HUES64 (cell line): ENCODE data around the gene NELFA.

ENCODE experiments used
- H3K27ac ChIP-seq: 2 replicates; pipeline ENCODE4 v1.7.0; 2013; ENCODE audit warnings: low read depth, low read length, inconsistent platforms
- H3K27me3 ChIP-seq: 2 replicates; pipeline ENCODE4 v1.6.1; 2013; ENCODE audit warnings: mild to moderate bottlenecking, low read length; ENCODE audit not compliant: insufficient read depth
- H3K36me3 ChIP-seq: 2 replicates; pipeline ENCODE4 v1.6.1; 2013; ENCODE audit warnings: mild to moderate bottlenecking, low read length; ENCODE audit not compliant: insufficient read depth
- H3K4me1 ChIP-seq: 2 replicates; pipeline ENCODE4 v1.6.1; 2013; ENCODE audit warnings: mild to moderate bottlenecking, low read length, moderate library complexity; ENCODE audit not compliant: insufficient read depth
- H3K4me3 ChIP-seq: 2 replicates; pipeline ENCODE4 v1.5.1; 2013; ENCODE audit warnings: mild to moderate bottlenecking, low read length, moderate library complexity
- H3K9ac ChIP-seq: 2 replicates; pipeline ENCODE4 v1.6.1; 2013; ENCODE audit warnings: mild to moderate bottlenecking, low read depth, low read length
- H3K9me3 ChIP-seq: 2 replicates; pipeline ENCODE4 v1.6.1; 2013; ENCODE audit warnings: low read depth, low read length; ENCODE audit not compliant: insufficient read depth
- WGBS: fragments of 150-250, 120-280 bp; methylation state at CpG from one replicate; pipeline ENCODE4 v1.1.7; 2013; ENCODE audit warnings: missing lambda C conversion rate; 5-methylcytosine and 5-hydroxymethylcytosine counted together

The NELFA gene

GRCh38 chr4:1960170-1960825 is 48.5 kb downstream of the NELFA start:
- Histone ChIP-seq H3K27ac (no peak overlapping the region), H3K36me3 (peaks cover 96% of the 10 kb centered on the region), H3K27me3 (no peaks in the 10 kb centered on the region), H3K4me1 (0 out of 2 replicates have a peak, but pooled peaks cover 3% of the 10 kb centered on the region), H3K9ac (no peak overlapping the region), H3K4me3 (no peak overlapping the region), H3K9me3 (no peaks in the 10 kb centered on the region)
- 95% methylated on average over 7 of the region's 7 CpGs for WGBS

- 95% methylated on average over 5 of the region's 5 CpGs for WGBS
- H3K4me3 ChIP-seq, result no peak overlapping the region
- H3K9me3 ChIP-seq, result no peaks in the 10 kb centered on the region
- H3K36me3 ChIP-seq, result peaks cover 97% of the 10 kb centered on the region
- no peak overlapping the region for H3K27ac ChIP-seq
- H3K9ac ChIP-seq, result no peak overlapping the region
- H3K4me1 ChIP-seq, result no peaks in the 10 kb centered on the region
- no peaks in the 10 kb centered on the region for H3K27me3 ChIP-seq
Measured at GRCh38 chr4:1959104-1959384, 49.7 kb downstream of the NELFA start.

- WGBS, result 95% methylated on average over 15 of the region's 15 CpGs
- Histone ChIP-seq H3K36me3 (peaks cover 95% of the 10 kb centered on the region), H3K27ac (no peak overlapping the region), H3K4me3 (no peak overlapping the region), H3K9me3 (no peaks in the 10 kb centered on the region), H3K27me3 (no peaks in the 10 kb centered on the region), H3K4me1 (no peaks in the 10 kb centered on the region), H3K9ac (no peak overlapping the region)
Measured at GRCh38 chr4:1958276-1959103, 50.3 kb downstream of the NELFA start.

- Histone ChIP-seq H3K36me3 (peaks cover 95% of the 10 kb centered on the region), H3K9me3 (no peaks in the 10 kb centered on the region)
Measured at GRCh38 chr4:1956631-1957030, 52.1 kb downstream of the NELFA start.

GRCh38 chr4:1953335-1953734 is 55.4 kb downstream of the NELFA start:
- H3K27me3 ChIP-seq, result no peaks in the 10 kb centered on the region
- H3K4me1 ChIP-seq, result no peaks in the 10 kb centered on the region
- peaks cover 79% of the 10 kb centered on the region for H3K36me3 ChIP-seq
- H3K27ac ChIP-seq, result no peak overlapping the region
- 96% methylated on average over 8 of the region's 9 CpGs for WGBS
- no peaks in the 10 kb centered on the region for H3K9me3 ChIP-seq
- H3K4me3 ChIP-seq, result no peak overlapping the region
- H3K9ac ChIP-seq, result no peak overlapping the region

More at GRCh38 chr4:1956631-1957030, 52.1 kb downstream of the NELFA start:
- Histone ChIP-seq H3K4me1 (no peaks in the 10 kb centered on the region), H3K27me3 (no peaks in the 10 kb centered on the region), H3K27ac (no peak overlapping the region), H3K9ac (no peak overlapping the region), H3K4me3 (no peak overlapping the region)
- WGBS, result 94% methylated on average over 12 of the region's 12 CpGs

- Histone ChIP-seq H3K4me1 (no peaks in the 10 kb centered on the region), H3K27ac (no peak overlapping the region), H3K9ac (no peak overlapping the region), H3K4me3 (no peak overlapping the region), H3K27me3 (no peaks in the 10 kb centered on the region), H3K9me3 (no peaks in the 10 kb centered on the region), H3K36me3 (peaks cover 72% of the 10 kb centered on the region)
- 97% methylated on average over 5 of the region's 5 CpGs for WGBS
Measured at GRCh38 chr4:1952719-1953118, 56.1 kb downstream of the NELFA start.

- WGBS, result 96% methylated on average over 20 of the region's 20 CpGs
- peaks cover 69% of the 10 kb centered on the region for H3K36me3 ChIP-seq
- no peak overlapping the region for H3K27ac ChIP-seq
- no peak overlapping the region for H3K4me3 ChIP-seq
- no peaks in the 10 kb centered on the region for H3K9me3 ChIP-seq
- H3K4me1 ChIP-seq, result no peaks in the 10 kb centered on the region
- no peaks in the 10 kb centered on the region for H3K27me3 ChIP-seq
- no peak overlapping the region for H3K9ac ChIP-seq
Measured at GRCh38 chr4:1952058-1952700, 56.6 kb downstream of the NELFA start.

GRCh38 chr4:1950369-1950768 is 58.4 kb downstream of the NELFA start:
- Histone ChIP-seq H3K27ac (no peak overlapping the region), H3K4me3 (no peak overlapping the region), H3K9ac (no peak overlapping the region), H3K4me1 (no peaks in the 10 kb centered on the region), H3K27me3 (no peaks in the 10 kb centered on the region), H3K36me3 (peaks cover 62% of the 10 kb centered on the region), H3K9me3 (no peaks in the 10 kb centered on the region)
- 96% methylated on average over 10 of the region's 10 CpGs for WGBS

GRCh38 chr4:1948892-1949436 is 59.8 kb downstream of the NELFA start:
- Histone ChIP-seq H3K27ac (no peak overlapping the region), H3K9ac (no peak overlapping the region), H3K36me3 (peaks cover 59% of the 10 kb centered on the region), H3K4me3 (no peak overlapping the region), H3K27me3 (no peaks in the 10 kb centered on the region), H3K9me3 (no peaks in the 10 kb centered on the region), H3K4me1 (no peaks in the 10 kb centered on the region)
- 96% methylated on average over 8 of the region's 8 CpGs for WGBS

- H3K4me3 ChIP-seq, result no peak overlapping the region
- H3K9ac ChIP-seq, result no peak overlapping the region
- no peak overlapping the region for H3K27ac ChIP-seq
- no peaks in the 10 kb centered on the region for H3K9me3 ChIP-seq
- no peaks in the 10 kb centered on the region for H3K4me1 ChIP-seq
- WGBS, result 95% methylated on average over 16 of the region's 16 CpGs
- H3K27me3 ChIP-seq, result no peaks in the 10 kb centered on the region
- peaks cover 60% of the 10 kb centered on the region for H3K36me3 ChIP-seq
Measured at GRCh38 chr4:1948232-1948631, 60.5 kb downstream of the NELFA start.

GRCh38 chr4:1945912-1946311 is 62.9 kb downstream of the NELFA start:
- H3K9me3 ChIP-seq, result no peaks in the 10 kb centered on the region
- peaks cover 60% of the 10 kb centered on the region for H3K36me3 ChIP-seq
- no peak overlapping the region for H3K9ac ChIP-seq
- H3K4me3 ChIP-seq, result no peak overlapping the region
- WGBS, result 100% methylated on average over 1 of the region's 1 CpG
- no peak overlapping the region for H3K27ac ChIP-seq
- H3K27me3 ChIP-seq, result no peaks in the 10 kb centered on the region
- H3K4me1 ChIP-seq, result no peaks in the 10 kb centered on the region
